Middle frontal gyrus (tissue), 1 donor: ENCODE results near the gene S100A1.

Source experiments
- DNase-seq: peaks from one replicate; pipeline ENCODE4 v3.0.0-alpha.2; 2015; ENCODE audit warnings: low spot score; ENCODE audit errors: extremely low spot score

Gene S100A1

GRCh38 chr1:153610334-153610733 is 17.9 kb upstream of the S100A1 start:
- DNase-seq = no peak

GRCh38 chr1:153610811-153611301 is 17.4 kb upstream of the S100A1 start:
- DNase-seq = no peak

GRCh38 chr1:153611356-153611755 is 16.9 kb upstream of the S100A1 start:
- no peak for DNase-seq

- DNase-seq = no peak
Observed at GRCh38 chr1:153612111-153612754, 16.0 kb upstream of the S100A1 start.

GRCh38 chr1:153612755-153613331 is 15.4 kb upstream of the S100A1 start, which contains the start of gene S100A16:
TSS of gene S100A16 (minus strand) at chr1:153613137. CDS start at chr1:153608151, 4,986 bp downstream.
- DNase-seq = no peak

- DNase-seq = no peak
Observed at GRCh38 chr1:153613406-153613805, 14.8 kb upstream of the S100A1 start.

- no peak for DNase-seq
Observed at GRCh38 chr1:153614189-153614900, 13.9 kb upstream of the S100A1 start.

- DNase-seq = no peak
Observed at GRCh38 chr1:153614906-153615305, 13.3 kb upstream of the S100A1 start.

- no peak for DNase-seq
Observed at GRCh38 chr1:153615406-153615805, 12.8 kb upstream of the S100A1 start.

GRCh38 chr1:153616144-153616916 is 11.9 kb upstream of the S100A1 start, which contains the start of gene S100A14:
TSS of gene S100A14 (minus strand) at chr1:153616325. CDS start at chr1:153615858, 467 bp downstream.
- no peak for DNase-seq

- no peak for DNase-seq
Observed at GRCh38 chr1:153616917-153617311, 11.3 kb upstream of the S100A1 start.

GRCh38 chr1:153617663-153618062 is 10.6 kb upstream of the S100A1 start:
- no peak for DNase-seq

GRCh38 chr1:153619171-153619570 is 9.1 kb upstream of the S100A1 start:
- DNase-seq = no peak

- no peak for DNase-seq
Observed at GRCh38 chr1:153623101-153623500, 5.1 kb upstream of the S100A1 start.

GRCh38 chr1:153624965-153625611 is 3.1 kb upstream of the S100A1 start:
- DNase-seq = no peak

- DNase-seq = no peak
Observed at GRCh38 chr1:153626477-153626903, 1.7 kb upstream of the S100A1 start.

- DNase-seq = no peak
Observed at GRCh38 chr1:153626904-153627714, 1.1 kb upstream of the S100A1 start, which contains the start of gene S100A13. TSS of gene S100A13 (minus strand) at chr1:153627505. CDS start at chr1:153626472, 1,033 bp downstream.

- no peak for DNase-seq
Observed at GRCh38 chr1:153628638-153629342, 556 bp downstream of the S100A1 start.

GRCh38 chr1:153629343-153629665 is 1.1 kb downstream of the S100A1 start:
- DNase-seq = no peak
